SH-SY5Y (cell line): ENCODE measurements around the gene RFXAP.

ENCODE experiments used
- GATA2 ChIP-seq: IDR thresholded peaks from 2 replicates; pipeline ENCODE4 v1.6.1; 2011; ENCODE audit warnings: mild to moderate bottlenecking, low read depth, low read length
- GATA3 ChIP-seq: IDR thresholded peaks from 2 replicates; pipeline ENCODE4 v1.6.1; 2011; ENCODE audit warnings: low read depth, mild to moderate bottlenecking, low read length, moderate library complexity

- TF ChIP-seq GATA2: no peak
- no peak for TF ChIP-seq GATA3
Measured at GRCh38 chr13:36839281-36839680, 20.3 kb downstream of the RFXAP start.
